Activated naive CD8-positive, alpha-beta T cell (primary cell): ENCODE measurements around the gene SMIM22.

ENCODE experiments used
- H3K27ac Mint-ChIP-seq: one replicate; pipeline ENCODE4 v1.8.0; 2021; ENCODE audit warnings: mixed read lengths
- H3K27me3 Mint-ChIP-seq: one replicate; pipeline ENCODE4 v1.8.0; 2021; ENCODE audit warnings: mixed read lengths
- H3K36me3 Mint-ChIP-seq: one replicate; pipeline ENCODE4 v1.8.0; 2021; ENCODE audit warnings: mixed read lengths
- H3K4me1 Mint-ChIP-seq: one replicate; pipeline ENCODE4 v1.8.0; 2021; ENCODE audit warnings: low read depth, mixed read lengths
- H3K4me3 Mint-ChIP-seq: one replicate; pipeline ENCODE4 v1.8.0; 2021; ENCODE audit warnings: mild to moderate bottlenecking, mixed read lengths
- H3K9me3 Mint-ChIP-seq: one replicate; pipeline ENCODE4 v1.8.0; 2021; ENCODE audit warnings: low read depth, mixed read lengths

The SMIM22 gene

DNA sequence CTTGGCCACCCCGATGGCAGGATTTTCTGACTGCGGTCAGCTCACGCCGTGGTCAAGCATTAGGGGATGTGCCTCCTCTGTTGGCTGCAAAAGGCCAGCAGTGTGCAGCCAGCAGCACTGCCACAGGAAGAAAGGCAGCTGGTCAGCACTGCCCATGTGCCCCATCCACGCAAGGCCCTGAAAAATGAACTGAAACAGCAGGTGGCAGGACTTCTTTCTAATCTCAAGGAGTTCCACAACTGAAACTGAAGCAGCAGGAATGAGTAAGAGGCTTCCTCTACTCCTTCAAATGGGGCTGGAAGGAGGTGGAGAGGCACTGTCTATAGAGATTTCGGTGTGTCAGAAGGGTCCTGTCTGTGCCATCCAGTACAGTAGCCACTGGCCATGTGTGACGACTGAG, 31.4 kb upstream of the SMIM22 start:
- no peaks in the 10 kb centered on the region for H3K9me3 Mint-ChIP-seq
- H3K36me3 Mint-ChIP-seq: no peaks in the 10 kb centered on the region
- H3K4me1 Mint-ChIP-seq: peaks cover 25% of the 10 kb centered on the region
- H3K27ac Mint-ChIP-seq: no peak overlapping the region
- H3K4me3 Mint-ChIP-seq: no peak overlapping the region
- no peaks in the 10 kb centered on the region for H3K27me3 Mint-ChIP-seq

DNA sequence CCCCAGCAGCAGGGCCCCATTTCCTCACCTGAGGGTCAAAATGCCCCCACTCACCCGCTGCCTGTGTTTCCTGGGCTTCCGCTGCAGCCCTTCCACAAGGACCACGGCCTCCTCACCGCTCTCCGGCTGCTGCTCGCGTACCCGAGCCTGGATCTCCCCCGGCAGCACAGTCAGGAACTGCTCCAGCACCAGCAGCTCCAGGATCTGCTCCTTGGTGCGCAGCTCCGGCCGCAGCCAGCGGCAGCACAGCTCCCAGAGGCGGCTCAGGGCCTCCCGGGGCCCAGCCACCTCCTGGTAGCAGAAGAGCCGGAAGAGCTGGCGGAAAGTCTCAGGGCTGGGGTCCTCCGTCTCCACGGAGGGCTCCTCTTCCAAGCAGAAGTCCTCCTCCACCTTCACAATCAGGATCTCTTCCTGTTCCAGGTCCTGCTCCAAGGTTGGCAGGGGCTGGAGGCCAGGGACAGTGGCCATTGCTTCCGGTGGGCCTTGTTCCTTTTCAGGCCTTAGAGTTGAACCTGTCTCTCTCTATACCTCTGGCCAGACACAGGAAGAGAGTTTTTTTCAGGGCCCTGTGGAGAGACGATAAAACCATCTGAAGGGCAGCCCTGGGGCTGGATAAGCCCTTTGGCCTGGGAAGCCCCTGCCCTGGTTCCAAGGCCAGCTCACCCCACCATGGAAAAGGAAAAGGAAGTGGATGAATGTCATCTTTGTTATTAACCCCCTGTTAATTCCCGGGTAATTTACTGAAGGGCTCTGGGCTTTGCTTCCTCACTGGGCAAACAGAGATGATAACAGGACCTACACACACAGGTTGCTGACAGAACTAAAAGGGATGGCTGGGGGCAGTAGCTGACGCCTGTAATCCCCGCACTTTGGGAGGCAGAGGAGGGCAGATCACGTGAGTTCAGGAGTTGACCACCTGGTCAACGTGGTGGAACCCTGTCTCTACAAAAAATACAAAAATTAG, 29.4 kb upstream of the SMIM22 start:
- Mint-ChIP-seq H3K36me3 (no peaks in the 10 kb centered on the region), H3K27ac (peak overlapping the region; percentile 82), H3K9me3 (no peaks in the 10 kb centered on the region), H3K27me3 (no peaks in the 10 kb centered on the region), H3K4me3 (peak overlapping the region; percentile 87), H3K4me1 (peaks cover 26% of the 10 kb centered on the region)

DNA sequence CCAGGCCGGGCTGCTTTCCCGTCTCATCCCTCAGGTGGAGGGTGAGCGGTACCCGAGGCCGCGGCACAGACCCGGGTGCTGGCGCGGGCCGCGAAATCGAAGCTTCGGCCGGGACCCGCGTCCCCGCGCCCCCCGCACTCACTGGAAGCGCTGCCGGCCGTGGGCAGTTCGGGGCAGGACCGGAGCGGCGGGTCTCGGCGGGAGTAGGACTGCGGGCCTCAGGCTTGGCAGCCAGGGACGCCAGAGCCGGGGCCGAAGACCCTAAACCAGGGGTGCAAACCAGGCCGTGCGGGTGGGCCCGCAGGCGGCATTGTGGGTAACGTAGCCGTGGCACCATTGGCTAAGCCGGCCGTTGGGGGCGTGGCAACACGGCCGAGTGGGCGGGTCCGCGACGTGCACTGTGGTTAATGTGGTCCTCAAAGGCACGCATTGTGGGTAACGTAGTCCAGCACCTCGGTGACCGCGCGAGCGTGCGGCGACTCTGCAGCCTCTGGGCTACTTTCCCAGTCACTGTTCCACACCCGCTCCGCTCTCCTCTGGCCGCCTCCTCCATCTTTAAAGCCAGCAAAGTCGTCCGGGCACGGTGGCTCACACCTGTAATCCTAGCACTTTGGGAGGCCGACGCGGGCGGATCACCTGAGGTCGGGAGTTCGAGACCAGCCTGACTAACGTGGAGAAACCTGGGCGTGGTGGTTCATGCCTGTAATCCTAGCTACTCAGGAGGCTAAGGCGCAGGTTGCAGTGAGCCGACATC, 28.1 kb upstream of the SMIM22 start, which contains the start of gene ZNF500:
ZNF500 (minus strand) TSS at position 288 of the 754 bp plus-strand sequence. CDS start 1,184 bp downstream, outside the sequence.
- Mint-ChIP-seq H3K27me3 (no peaks in the 10 kb centered on the region), H3K36me3 (no peaks in the 10 kb centered on the region), H3K4me1 (peaks cover 26% of the 10 kb centered on the region), H3K27ac (peak within 1 kb of the TSS; percentile 87), H3K9me3 (no peaks in the 10 kb centered on the region), H3K4me3 (peak within 1 kb of the TSS; percentile 93)

DNA sequence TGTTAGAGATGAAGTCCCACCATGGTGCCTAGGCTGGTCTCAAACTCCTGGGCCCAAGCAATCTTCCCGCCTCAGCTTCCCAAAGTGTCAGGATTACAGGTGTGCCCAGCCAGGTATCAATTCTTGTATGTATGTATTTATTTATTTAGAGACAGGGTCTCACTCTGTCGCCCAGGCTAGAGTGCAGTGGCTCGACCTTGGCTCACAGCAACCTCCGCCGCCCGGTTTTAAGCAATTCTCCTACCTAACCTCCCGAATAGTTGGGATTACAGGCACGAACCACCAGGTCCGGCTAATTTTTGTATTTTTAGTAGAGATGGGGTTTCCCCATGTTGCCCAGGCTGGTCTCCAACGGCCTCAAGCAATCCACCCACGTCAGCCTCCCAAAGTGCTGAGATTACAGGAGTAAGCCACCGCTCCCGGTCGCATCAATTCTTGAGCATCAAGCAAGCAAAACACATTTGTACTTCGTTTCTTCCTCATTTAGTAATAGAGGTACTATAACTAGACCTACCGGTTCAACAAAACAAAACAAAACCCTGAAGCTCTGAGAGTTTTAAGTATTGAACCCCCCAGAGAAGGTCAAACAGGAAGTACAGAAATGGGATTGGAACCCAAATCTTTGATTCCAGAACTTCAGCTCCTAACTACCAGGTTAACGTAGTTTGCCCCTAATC, 27.2 kb upstream of the SMIM22 start:
- Mint-ChIP-seq H3K36me3 (no peaks in the 10 kb centered on the region), H3K27ac (peak overlapping the region; percentile 85), H3K9me3 (no peaks in the 10 kb centered on the region), H3K4me3 (peak overlapping the region; percentile 93), H3K27me3 (no peaks in the 10 kb centered on the region), H3K4me1 (peaks cover 25% of the 10 kb centered on the region)

DNA sequence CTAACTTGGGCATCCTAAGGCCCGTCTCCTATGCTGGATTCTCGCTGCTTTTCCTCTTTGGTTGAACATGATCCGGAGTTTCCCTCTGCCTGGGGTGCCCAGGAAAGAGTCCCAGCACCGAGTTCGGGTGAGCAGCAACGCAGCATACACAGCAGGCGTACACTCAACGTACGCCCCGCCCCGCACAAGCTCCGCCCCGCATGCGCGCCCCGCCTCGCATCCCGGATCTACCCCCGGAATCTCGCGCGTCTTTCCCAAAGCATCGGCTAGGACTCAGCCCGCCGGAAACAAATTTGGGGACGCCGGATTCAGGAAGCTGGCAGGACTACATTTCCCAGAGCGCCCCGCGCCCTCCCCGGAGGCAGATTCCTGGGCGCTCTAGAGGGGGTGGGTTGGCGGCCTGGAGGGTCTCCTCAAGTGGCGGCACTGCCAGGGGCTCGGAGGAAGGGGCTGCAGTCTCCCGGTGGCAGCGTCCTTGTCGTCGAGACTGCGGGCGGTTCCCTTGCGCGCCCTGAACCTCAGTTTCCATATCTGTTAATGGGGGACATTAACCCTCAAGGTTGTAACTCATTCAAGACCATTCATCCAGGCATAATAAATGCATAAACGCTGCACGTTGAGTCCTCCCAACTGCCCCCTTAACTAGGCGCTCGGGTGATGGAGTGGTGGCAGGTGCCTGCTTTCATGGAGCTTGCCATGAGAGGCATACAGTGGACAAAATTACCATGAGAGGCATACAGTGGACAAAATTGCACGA, 26.4 kb upstream of the SMIM22 start:
- Mint-ChIP-seq H3K9me3 (no peaks in the 10 kb centered on the region), H3K4me1 (peaks cover 25% of the 10 kb centered on the region), H3K36me3 (no peaks in the 10 kb centered on the region), H3K27ac (peak overlapping the region; percentile 85), H3K27me3 (no peaks in the 10 kb centered on the region), H3K4me3 (peak overlapping the region; percentile 93)

DNA sequence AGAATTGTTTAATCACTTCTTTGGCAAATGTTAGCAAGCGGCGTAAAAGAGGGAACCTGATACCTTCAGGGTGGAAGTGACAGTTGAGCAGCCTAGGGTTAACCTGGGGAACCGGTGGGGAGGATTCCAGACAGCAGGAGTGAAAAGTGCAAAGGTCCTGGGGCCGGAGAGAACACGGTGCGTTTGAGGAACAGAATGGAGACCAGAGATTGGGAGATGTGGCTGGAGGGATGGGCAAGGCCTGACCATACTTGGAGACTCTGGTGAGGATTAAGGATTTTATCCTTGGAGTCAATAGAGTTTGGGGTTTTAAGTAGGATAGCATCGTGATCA, 25.9 kb upstream of the SMIM22 start:
- peaks cover 25% of the 10 kb centered on the region for H3K4me1 Mint-ChIP-seq
- H3K36me3 Mint-ChIP-seq: no peaks in the 10 kb centered on the region

DNA sequence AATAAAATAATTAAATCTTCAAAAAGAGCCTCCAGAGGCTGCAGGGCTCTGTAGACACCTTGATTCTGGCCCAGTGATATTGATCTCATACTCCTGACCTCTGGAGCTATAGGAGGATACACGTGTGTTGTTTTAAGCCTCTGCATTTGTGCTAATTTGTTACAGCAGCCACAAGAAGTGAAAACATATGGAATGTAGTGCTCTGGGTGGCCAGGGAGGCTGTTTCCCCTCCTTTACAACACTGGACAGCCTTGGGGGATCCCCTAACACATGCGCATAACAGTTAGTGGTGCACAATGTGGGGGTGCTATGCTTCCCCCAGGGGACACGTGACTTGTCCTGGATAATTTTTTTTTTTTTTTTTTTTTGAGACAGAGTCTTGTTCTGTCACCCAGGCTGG, 23.5 kb upstream of the SMIM22 start:
- Mint-ChIP-seq H3K9me3 (no peaks in the 10 kb centered on the region), H3K4me3 (no peak overlapping the region), H3K27me3 (no peaks in the 10 kb centered on the region), H3K4me1 (peaks cover 13% of the 10 kb centered on the region), H3K36me3 (no peaks in the 10 kb centered on the region), H3K27ac (no peak overlapping the region)

More for the DNA sequence above, 25.9 kb upstream of the SMIM22 start:
- peak overlapping the region; percentile 38 for H3K27ac Mint-ChIP-seq
- peak overlapping the region; percentile 93 for H3K4me3 Mint-ChIP-seq
- no peaks in the 10 kb centered on the region for H3K9me3 Mint-ChIP-seq
- no peaks in the 10 kb centered on the region for H3K27me3 Mint-ChIP-seq

DNA sequence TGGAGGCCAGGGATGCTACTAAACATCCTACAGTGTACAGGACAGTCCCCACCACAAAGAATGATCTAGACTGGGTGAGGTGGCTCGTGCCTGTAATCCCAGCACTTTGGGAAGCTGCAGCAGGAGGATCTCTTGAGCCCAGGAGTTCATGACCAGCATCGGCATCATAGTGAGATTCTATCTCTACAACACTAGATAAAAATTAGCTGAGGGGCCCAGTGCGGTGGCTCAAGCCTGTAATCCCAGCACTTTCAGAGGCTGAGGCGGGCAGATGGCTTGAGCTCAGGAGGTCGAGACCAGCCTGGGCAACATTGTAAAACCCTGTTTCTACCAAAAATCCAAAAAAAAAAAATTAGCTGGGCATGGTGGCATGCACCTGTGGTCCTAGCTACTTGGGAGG, 22.8 kb upstream of the SMIM22 start:
- H3K27me3 Mint-ChIP-seq: no peaks in the 10 kb centered on the region
- no peak overlapping the region for H3K4me3 Mint-ChIP-seq
- peaks cover 11% of the 10 kb centered on the region for H3K4me1 Mint-ChIP-seq
- no peaks in the 10 kb centered on the region for H3K36me3 Mint-ChIP-seq
- no peak overlapping the region for H3K27ac Mint-ChIP-seq
- no peaks in the 10 kb centered on the region for H3K9me3 Mint-ChIP-seq

DNA sequence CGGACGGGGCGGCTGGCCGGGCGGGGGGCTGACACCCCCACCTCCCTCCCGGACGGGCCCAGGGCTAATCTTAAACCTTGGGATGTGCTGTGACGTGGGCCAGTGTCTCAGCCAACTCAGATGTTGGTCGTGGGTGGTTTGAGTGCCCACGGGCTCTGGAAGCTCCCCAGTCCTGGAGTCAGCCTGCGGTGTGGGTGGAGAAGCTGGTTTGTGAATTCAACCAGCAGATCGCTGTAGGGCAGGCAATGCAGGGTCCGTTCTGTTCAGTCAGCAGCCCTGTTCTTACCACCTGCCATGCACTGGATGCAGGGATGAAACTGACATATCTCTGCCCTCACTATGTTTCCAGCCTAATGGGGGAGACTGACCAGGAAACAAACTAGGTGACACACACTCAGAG, 20.2 kb upstream of the SMIM22 start:
- no peaks in the 10 kb centered on the region for H3K36me3 Mint-ChIP-seq
- no peaks in the 10 kb centered on the region for H3K9me3 Mint-ChIP-seq
- H3K4me3 Mint-ChIP-seq: no peak overlapping the region
- H3K27me3 Mint-ChIP-seq: no peaks in the 10 kb centered on the region
- no peaks in the 10 kb centered on the region for H3K4me1 Mint-ChIP-seq
- H3K27ac Mint-ChIP-seq: no peak overlapping the region

DNA sequence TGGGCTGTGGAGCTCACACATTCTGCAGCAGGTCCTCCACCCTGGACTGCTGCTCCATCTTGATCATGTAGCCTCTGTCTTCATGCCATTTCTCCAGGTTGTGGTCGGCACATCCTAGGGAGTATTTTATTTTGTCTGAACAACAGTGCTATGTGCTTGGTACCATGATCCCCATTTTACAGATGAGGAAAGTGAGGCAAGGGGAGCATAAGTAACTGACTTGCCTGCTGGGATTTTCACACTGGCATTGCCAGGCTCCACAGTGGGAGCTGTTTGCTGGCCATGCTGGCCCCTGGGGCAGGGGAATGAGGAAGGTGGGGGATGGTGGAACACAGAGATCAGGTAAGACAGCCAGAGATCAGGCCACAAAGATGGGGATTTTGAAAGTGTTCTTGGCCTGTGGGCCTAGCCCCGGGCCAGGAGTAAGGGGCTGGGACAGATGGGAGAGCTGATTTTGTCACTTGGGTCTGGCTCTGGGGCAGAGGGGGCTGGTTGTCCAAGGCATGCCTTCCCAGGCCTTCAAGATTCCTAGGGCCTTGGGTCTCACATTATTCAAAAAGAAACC, 18.9 kb upstream of the SMIM22 start:
- Mint-ChIP-seq H3K4me1 (no peaks in the 10 kb centered on the region), H3K36me3 (no peaks in the 10 kb centered on the region), H3K4me3 (no peak overlapping the region), H3K27me3 (no peaks in the 10 kb centered on the region), H3K9me3 (no peaks in the 10 kb centered on the region), H3K27ac (no peak overlapping the region)

DNA sequence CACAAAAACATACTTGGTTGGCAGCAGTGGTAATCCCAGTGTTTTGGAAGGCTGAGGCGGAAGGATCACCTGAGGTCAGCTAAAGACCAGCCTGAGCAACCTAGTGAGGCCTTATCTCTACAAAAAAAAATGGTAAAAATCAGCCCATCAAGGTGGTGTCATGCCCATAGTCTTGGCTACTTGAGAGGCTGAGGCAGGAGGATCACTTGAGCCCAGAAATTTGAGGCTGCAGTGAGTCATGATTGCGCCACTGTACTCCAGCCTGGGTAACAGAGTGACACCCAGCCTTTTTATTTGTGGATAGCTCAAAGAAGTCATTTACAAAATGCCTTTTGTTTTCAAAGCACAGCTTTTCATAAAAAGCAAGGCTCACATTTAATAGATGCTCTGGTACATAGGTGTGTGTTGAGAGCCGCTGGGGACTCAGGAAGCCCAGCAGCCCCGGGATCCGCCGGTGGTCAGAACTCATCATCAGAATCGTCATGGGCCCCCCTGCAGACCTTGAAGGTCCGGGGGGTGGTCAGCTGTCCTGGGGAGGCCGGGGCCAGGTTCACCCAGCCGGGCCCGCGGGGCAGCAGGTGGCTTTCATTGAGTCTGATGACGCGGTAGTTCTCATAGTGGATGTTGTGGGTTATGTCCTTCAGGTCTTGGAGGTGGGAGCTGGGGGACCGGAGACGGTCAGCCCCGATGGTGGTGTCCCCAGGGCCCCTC, 17.7 kb upstream of the SMIM22 start:
- no peak overlapping the region for H3K4me3 Mint-ChIP-seq
- H3K27me3 Mint-ChIP-seq: no peaks in the 10 kb centered on the region
- no peaks in the 10 kb centered on the region for H3K36me3 Mint-ChIP-seq
- H3K4me1 Mint-ChIP-seq: no peaks in the 10 kb centered on the region
- H3K9me3 Mint-ChIP-seq: no peaks in the 10 kb centered on the region
- H3K27ac Mint-ChIP-seq: no peak overlapping the region

DNA sequence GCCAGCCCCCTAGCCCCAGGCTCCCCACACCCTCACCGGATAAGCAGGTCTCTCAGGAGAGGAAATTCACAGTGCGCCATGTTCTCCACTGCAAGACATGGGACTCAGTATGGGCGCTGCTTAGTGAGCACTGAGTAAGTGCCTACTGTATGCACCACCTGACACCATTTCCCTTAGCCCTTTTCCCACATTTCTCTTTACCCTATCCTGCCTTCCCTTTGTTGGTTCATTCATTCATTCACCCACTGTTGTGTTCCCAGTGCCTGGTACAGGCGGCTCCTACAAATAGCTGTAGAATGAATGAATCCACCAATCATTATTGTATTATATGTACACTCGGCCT, 17.1 kb upstream of the SMIM22 start:
- Mint-ChIP-seq H3K9me3 (no peaks in the 10 kb centered on the region), H3K27ac (no peak overlapping the region)

DNA sequence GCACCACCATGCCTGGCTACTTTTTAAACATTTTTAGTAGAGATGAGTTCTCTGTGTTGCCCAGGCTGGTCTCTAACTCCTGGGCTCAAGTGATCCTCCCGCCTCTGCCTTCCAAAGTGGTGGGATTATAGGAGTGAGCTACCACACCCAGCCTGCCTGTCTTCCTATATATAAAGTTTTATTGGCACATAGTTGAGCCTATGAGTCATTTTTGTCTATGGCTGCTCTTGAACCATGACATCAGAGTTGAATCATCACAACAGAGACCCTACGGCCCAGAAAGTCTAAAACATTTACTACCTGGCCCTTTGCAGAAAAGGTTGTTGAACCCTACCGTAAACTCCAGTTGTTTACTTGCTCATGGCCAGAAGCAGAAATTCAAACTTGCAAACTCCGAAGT, 14.9 kb upstream of the SMIM22 start:
- H3K36me3 Mint-ChIP-seq: no peaks in the 10 kb centered on the region
- no peaks in the 10 kb centered on the region for H3K27me3 Mint-ChIP-seq
- H3K4me3 Mint-ChIP-seq: no peak overlapping the region

More for the DNA sequence above, 17.1 kb upstream of the SMIM22 start:
- Mint-ChIP-seq H3K4me1 (no peaks in the 10 kb centered on the region), H3K27me3 (no peaks in the 10 kb centered on the region), H3K36me3 (no peaks in the 10 kb centered on the region), H3K4me3 (no peak overlapping the region)

More for the DNA sequence above, 14.9 kb upstream of the SMIM22 start:
- no peak overlapping the region for H3K27ac Mint-ChIP-seq
- H3K9me3 Mint-ChIP-seq: no peaks in the 10 kb centered on the region
- H3K4me1 Mint-ChIP-seq: no peaks in the 10 kb centered on the region
